ENCODE data around the gene PAX3. TPM values are rescaled to one million over a fixed set of nuclear protein-coding genes. Genes with fewer than 3 reads are reported as not detected.

PAX3 gene
- total RNA-seq, 3 donors from 2014 or later (not counting 1 experiment from before 2014, with no cell fraction given): not detected

GRCh38 chr2:222302178-222303018 is 3.6 kb upstream of the PAX3 start:
- peaks cover 22% of the 10 kb centered on the region for H3K9me3 ChIP-seq (ENCODE audit: control insufficient read depth, insufficient read depth, low read length)
- ATAC-seq: no peak
- peaks cover 41% of the 10 kb centered on the region for H3K4me1 ChIP-seq (ENCODE audit: control insufficient read depth, insufficient read depth, low read length)
- H3K27ac Mint-ChIP-seq: no peak overlapping the region
- DNase-seq: no peak
- intact Hi-C loops (cut with micrococcal nuclease): no loop called here
- no peaks in the 10 kb centered on the region for H3K36me3 ChIP-seq (ENCODE audit: control insufficient read depth, insufficient read depth, low read length)
- H3K36me3 Mint-ChIP-seq: peaks cover 17% of the 10 kb centered on the region
- 10% methylated on average over 39 of the region's 39 CpGs for WGBS (ENCODE audit: insufficient coverage)
- H3K9me3 Mint-ChIP-seq: peaks cover 5 to 8% of the 10 kb centered on the region in 2 donors
- H3K27me3 ChIP-seq (ENCODE audit: control insufficient read depth, insufficient read depth, low read length): peaks cover 78% of the 10 kb centered on the region
- no peak for TF ChIP-seq CTCF (IDR thresholded peaks at IDR 0.05)
- H3K4me1 Mint-ChIP-seq: peaks cover 15 to 25% of the 10 kb centered on the region in 2 donors
- peaks cover 80 to 84% of the 10 kb centered on the region in 2 donors for H3K27me3 Mint-ChIP-seq (ENCODE audit: low read depth in 2 of 2)
- no peak overlapping the region for H3K4me3 Mint-ChIP-seq
- no peak overlapping the region for H3K27ac ChIP-seq (ENCODE audit: low read length)
- no peak overlapping the region for H3K4me3 ChIP-seq (ENCODE audit: low read length)

- Mint-ChIP-seq H3K9me3 (peaks cover 3 to 7% of the 10 kb centered on the region in 2 donors), H3K4me3 (no peak overlapping the region), H3K27me3 (ENCODE audit: low read depth in 2 of 2) (peaks cover 80 to 84% of the 10 kb centered on the region in 2 donors), H3K27ac (no peak overlapping the region), H3K4me1 (peaks cover 11 to 22% of the 10 kb centered on the region in 2 donors), H3K36me3 (peaks cover 17% of the 10 kb centered on the region)
- Histone ChIP-seq H3K27ac (ENCODE audit: low read length) (no peak overlapping the region), H3K27me3 (ENCODE audit: control insufficient read depth, insufficient read depth, low read length) (peaks cover 76% of the 10 kb centered on the region), H3K36me3 (ENCODE audit: control insufficient read depth, insufficient read depth, low read length) (no peaks in the 10 kb centered on the region), H3K4me3 (ENCODE audit: low read length) (no peak overlapping the region), H3K4me1 (ENCODE audit: control insufficient read depth, insufficient read depth, low read length) (peaks cover 45% of the 10 kb centered on the region), H3K9me3 (ENCODE audit: control insufficient read depth, insufficient read depth, low read length) (peaks cover 23% of the 10 kb centered on the region)
- no peak for ATAC-seq
- no peak for DNase-seq
- TF ChIP-seq CTCF (IDR thresholded peaks at IDR 0.05): no peak
- intact Hi-C loops (cut with micrococcal nuclease): no loop called here
- WGBS (ENCODE audit: insufficient coverage): 7% methylated on average over 16 of the region's 16 CpGs
Observed at GRCh38 chr2:222301796-222302118, 3.0 kb upstream of the PAX3 start.

DNA sequence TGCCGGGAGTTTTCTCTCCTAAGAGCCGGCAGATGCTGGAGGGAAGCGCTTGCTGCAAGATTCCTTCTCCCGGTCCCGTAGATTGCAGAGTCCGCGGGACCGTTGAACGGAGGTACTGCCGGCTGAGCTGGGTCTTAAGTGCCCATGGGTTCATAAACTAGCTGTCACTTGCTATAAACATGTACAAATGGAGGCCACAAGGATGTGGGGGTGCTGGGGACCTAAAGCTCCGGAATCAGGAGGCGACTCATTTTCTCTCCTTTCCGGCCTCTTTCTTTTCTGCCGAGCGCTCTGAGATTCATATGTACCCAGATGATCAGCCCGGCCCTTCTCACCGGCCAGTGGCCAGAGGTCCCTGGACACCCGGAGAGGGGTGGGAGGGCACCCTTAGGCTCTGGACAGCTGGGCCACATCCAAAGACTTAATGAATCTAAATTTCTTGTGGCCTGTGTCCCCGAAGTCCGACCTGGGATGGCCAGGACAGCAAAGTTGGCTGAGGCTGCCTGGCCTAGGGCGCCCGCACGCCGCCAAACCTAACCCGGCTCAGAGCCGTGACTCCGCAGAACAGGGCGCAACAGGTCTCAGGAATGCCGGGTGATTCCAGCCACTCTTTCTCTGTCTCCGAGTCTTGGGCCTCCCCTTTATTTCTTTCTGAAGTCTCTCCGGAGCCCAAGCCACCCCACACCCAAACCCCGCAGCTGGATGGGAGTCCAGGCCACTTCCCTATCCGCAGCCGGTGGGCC is 2.4 kb upstream of the PAX3 start:
- Mint-ChIP-seq H3K9me3 (peaks cover 3 to 7% of the 10 kb centered on the region in 2 donors), H3K27me3 (ENCODE audit: low read depth in 2 of 2) (peaks cover 80 to 84% of the 10 kb centered on the region in 2 donors), H3K36me3 (peaks cover 17% of the 10 kb centered on the region), H3K4me3 (no peak overlapping the region), H3K4me1 (peaks cover 11 to 23% of the 10 kb centered on the region in 2 donors), H3K27ac (no peak overlapping the region)
- no peak for TF ChIP-seq CTCF (IDR thresholded peaks at IDR 0.05)
- H3K27ac ChIP-seq (ENCODE audit: low read length): no peak overlapping the region
- peaks cover 40% of the 10 kb centered on the region for H3K4me1 ChIP-seq (ENCODE audit: control insufficient read depth, insufficient read depth, low read length)
- H3K36me3 ChIP-seq (ENCODE audit: control insufficient read depth, insufficient read depth, low read length): no peaks in the 10 kb centered on the region
- peaks cover 72% of the 10 kb centered on the region for H3K27me3 ChIP-seq (ENCODE audit: control insufficient read depth, insufficient read depth, low read length)
- no peak overlapping the region for H3K4me3 ChIP-seq (ENCODE audit: low read length)
- no peak for ATAC-seq
- intact Hi-C loops (cut with micrococcal nuclease): no loop called here
- 10% methylated on average over 34 of the region's 34 CpGs for WGBS (ENCODE audit: insufficient coverage)
- no peak for DNase-seq
- H3K9me3 ChIP-seq (ENCODE audit: control insufficient read depth, insufficient read depth, low read length): peaks cover 23% of the 10 kb centered on the region
